GM19238 (cell line): ENCODE data around the gene AQP3.
"Not testable (repeated sequence)": the region's sequence is repeated elsewhere in the genome, so short reads cannot be mapped to it uniquely, and the experiment has no call there.

Experiments
- DNase-seq: peaks from one replicate; pipeline ENCODE4 v3.0.0; 2011; ENCODE audit warnings: low spot score; ENCODE audit not compliant: insufficient read length

Gene AQP3

GRCh38 chr9:33465096-33465495 lies 17.7 kb upstream of the AQP3 start:
- no peak for DNase-seq

- DNase-seq, result peak; percentile 0
Measured at GRCh38 chr9:33464045-33464636, 16.7 kb upstream of the AQP3 start.

- peak; percentile 0 for DNase-seq
Measured at GRCh38 chr9:33463151-33463550, 15.8 kb upstream of the AQP3 start.

- no peak for DNase-seq
Measured at GRCh38 chr9:33461492-33461891, 14.1 kb upstream of the AQP3 start.

- DNase-seq, result no peak
Measured at GRCh38 chr9:33460854-33461253, 13.5 kb upstream of the AQP3 start.

GRCh38 chr9:33459115-33459514 lies 11.7 kb upstream of the AQP3 start:
- DNase-seq, result no peak

- no peak for DNase-seq
Measured at GRCh38 chr9:33458444-33458843, 11.1 kb upstream of the AQP3 start.

- DNase-seq, result no peak
Measured at GRCh38 chr9:33455945-33456344, 8.6 kb upstream of the AQP3 start.

GRCh38 chr9:33455456-33455855 lies 8.1 kb upstream of the AQP3 start:
- not testable (repeated sequence) for DNase-seq

GRCh38 chr9:33454661-33455026 lies 7.3 kb upstream of the AQP3 start:
- not testable (repeated sequence) for DNase-seq

GRCh38 chr9:33453999-33454660 lies 6.7 kb upstream of the AQP3 start:
- no peak for DNase-seq

GRCh38 chr9:33453286-33453860 lies 6.0 kb upstream of the AQP3 start:
- DNase-seq, result no peak

- DNase-seq, result no peak
Measured at GRCh38 chr9:33452828-33453271, 5.5 kb upstream of the AQP3 start.

GRCh38 chr9:33450621-33451146 lies 3.3 kb upstream of the AQP3 start:
- DNase-seq, result no peak

- DNase-seq, result no peak
Measured at GRCh38 chr9:33449715-33450114, 2.3 kb upstream of the AQP3 start.

- DNase-seq, result no peak
Measured at GRCh38 chr9:33447799-33448553, 583 bp upstream of the AQP3 start.

GRCh38 chr9:33446240-33446945 lies 1.0 kb downstream of the AQP3 start:
- DNase-seq, result peak; percentile 71

- no peak for DNase-seq
Measured at GRCh38 chr9:33445389-33446239, 1.8 kb downstream of the AQP3 start.

GRCh38 chr9:33443464-33444154 lies 3.8 kb downstream of the AQP3 start:
- no peak for DNase-seq

GRCh38 chr9:33443047-33443446 lies 4.3 kb downstream of the AQP3 start:
- DNase-seq, result no peak
